Mesendoderm (in vitro differentiated cells): ENCODE measurements around the gene DCT.

Source experiments
- DNase-seq: peaks from one replicate; pipeline ENCODE4 v3.0.0; 2013
- H2AK5ac ChIP-seq: 2 replicates; pipeline ENCODE4 v1.6.1; 2013; ENCODE audit warnings: low read length, inconsistent platforms
- H2BK120ac ChIP-seq: 2 replicates; pipeline ENCODE4 v1.6.1; 2013; ENCODE audit warnings: low read depth, mild to moderate bottlenecking, low read length, moderate library complexity, mixed read lengths
- H2BK15ac ChIP-seq: replicated peaks from 2 replicates; pipeline ENCODE4 v1.6.1; 2013; ENCODE audit warnings: low read depth, mild to moderate bottlenecking, moderate library complexity
- H2BK5ac ChIP-seq: 2 replicates; pipeline ENCODE4 v1.6.1; 2013; ENCODE audit warnings: low read length, inconsistent platforms
- H3K18ac ChIP-seq: 2 replicates; pipeline ENCODE4 v1.6.1; 2013; ENCODE audit warnings: mild to moderate bottlenecking, low read length, mixed read lengths
- H3K23ac ChIP-seq: one replicate; pipeline ENCODE4 v1.6.1; 2013; ENCODE audit warnings: low read length
- H3K27ac ChIP-seq: 2 replicates; pipeline ENCODE4 v1.5.1; 2013; ENCODE audit warnings: low read depth, mild to moderate bottlenecking, inconsistent platforms, low read length, moderate library complexity
- H3K27me3 ChIP-seq: 2 replicates; pipeline ENCODE4 v1.6.1; 2013; ENCODE audit warnings: low read length, control low read depth, mild to moderate bottlenecking, inconsistent platforms; ENCODE audit not compliant: insufficient read depth, poor library complexity
- H3K36me3 ChIP-seq: 2 replicates; pipeline ENCODE4 v1.6.1; 2013; ENCODE audit warnings: low read length, inconsistent platforms; ENCODE audit not compliant: control insufficient read depth, insufficient read depth
- H3K4ac ChIP-seq: one replicate; pipeline ENCODE4 v1.6.1; 2013; ENCODE audit warnings: low read depth, mild to moderate bottlenecking, low read length, moderate library complexity
- H3K4me1 ChIP-seq: 2 replicates; pipeline ENCODE4 v1.6.1; 2013; ENCODE audit warnings: low read depth, low read length, inconsistent platforms; ENCODE audit not compliant: control insufficient read depth
- H3K4me2 ChIP-seq: 2 replicates; pipeline ENCODE4 v1.6.1; 2013; ENCODE audit warnings: low read length
- H3K4me3 ChIP-seq: 2 replicates; pipeline ENCODE4 v1.5.1; 2013; ENCODE audit warnings: mild to moderate bottlenecking, low read length
- H3K56ac ChIP-seq: one replicate; pipeline ENCODE4 v1.6.1; 2013; ENCODE audit warnings: low read length
- H3K79me1 ChIP-seq: 2 replicates; pipeline ENCODE4 v1.6.1; 2013; ENCODE audit warnings: low read length, inconsistent platforms
- H3K79me2 ChIP-seq: 2 replicates; pipeline ENCODE4 v1.6.1; 2013; ENCODE audit warnings: mild to moderate bottlenecking, low read length; ENCODE audit not compliant: control insufficient read depth, insufficient read depth
- H3K9ac ChIP-seq: 2 replicates; pipeline ENCODE4 v1.6.1; 2013; ENCODE audit warnings: low read length, inconsistent platforms
- H4K5ac ChIP-seq: one replicate; pipeline ENCODE4 v1.6.1; 2013; ENCODE audit warnings: low read length
- H4K8ac ChIP-seq: one replicate; pipeline ENCODE4 v1.6.1; 2013; ENCODE audit warnings: low read depth, mild to moderate bottlenecking, control low read depth, low read length, moderate library complexity
- WGBS: extraction: QIAGEN DNeasy Blood & Tissue Kit; methylation state at CpG from one replicate; pipeline ENCODE4 v1.1.7; 2013; ENCODE audit warnings: low lambda C conversion rate, missing lambda C conversion rate; ENCODE audit not compliant: insufficient coverage; ENCODE audit errors: extremely low coverage; 5-methylcytosine and 5-hydroxymethylcytosine counted together

DCT gene

GRCh38 chr13:94495806-94496205, 16.3 kb upstream of the DCT start:
- H4K8ac ChIP-seq: no peak overlapping the region
- no peak overlapping the region for H2BK15ac ChIP-seq
- H3K27ac ChIP-seq: no peak overlapping the region
- H3K23ac ChIP-seq: no peak overlapping the region
- H3K9ac ChIP-seq: no peak overlapping the region
- no peaks in the 10 kb centered on the region for H3K79me1 ChIP-seq
- H3K36me3 ChIP-seq: no peaks in the 10 kb centered on the region
- no CpG with 5 or more reads among the region's 3 CpGs for WGBS
- no peak overlapping the region for H2AK5ac ChIP-seq
- no peak overlapping the region for H4K5ac ChIP-seq
- no peak overlapping the region for H2BK120ac ChIP-seq
- no peak overlapping the region for H3K4me3 ChIP-seq
- no peak overlapping the region for H3K56ac ChIP-seq
- no peak for DNase-seq
- no peak overlapping the region for H3K18ac ChIP-seq
- no peak overlapping the region for H2BK5ac ChIP-seq
- H3K79me2 ChIP-seq: no peaks in the 10 kb centered on the region
- no peak overlapping the region for H3K4ac ChIP-seq
- no peak overlapping the region for H3K4me2 ChIP-seq
- no peaks in the 10 kb centered on the region for H3K27me3 ChIP-seq
- no peaks in the 10 kb centered on the region for H3K4me1 ChIP-seq

GRCh38 chr13:94494026-94494425, 14.5 kb upstream of the DCT start:
- Histone ChIP-seq H2BK120ac (no peak overlapping the region), H4K5ac (no peak overlapping the region), H3K79me2 (no peaks in the 10 kb centered on the region), H3K18ac (no peak overlapping the region), H2BK5ac (no peak overlapping the region), H2BK15ac (no peak overlapping the region), H3K4me2 (no peak overlapping the region), H3K56ac (no peak overlapping the region), H3K27ac (no peak overlapping the region), H3K23ac (no peak overlapping the region), H3K27me3 (no peaks in the 10 kb centered on the region), H3K79me1 (no peaks in the 10 kb centered on the region), H4K8ac (no peak overlapping the region), H3K4me1 (no peaks in the 10 kb centered on the region), H3K9ac (no peak overlapping the region), H3K4ac (no peak overlapping the region), H2AK5ac (no peak overlapping the region), H3K36me3 (no peaks in the 10 kb centered on the region), H3K4me3 (no peak overlapping the region)
- DNase-seq: no peak
- no CpG with 5 or more reads among the region's 2 CpGs for WGBS

- H3K23ac ChIP-seq: no peak overlapping the region
- H4K8ac ChIP-seq: no peak overlapping the region
- H3K27me3 ChIP-seq: no peaks in the 10 kb centered on the region
- no peaks in the 10 kb centered on the region for H3K36me3 ChIP-seq
- no peak overlapping the region for H2BK15ac ChIP-seq
- H3K79me2 ChIP-seq: no peaks in the 10 kb centered on the region
- DNase-seq: no peak
- no CpG with 5 or more reads among the region's 2 CpGs for WGBS
- H2AK5ac ChIP-seq: no peak overlapping the region
- no peak overlapping the region for H3K18ac ChIP-seq
- no peaks in the 10 kb centered on the region for H3K79me1 ChIP-seq
- no peak overlapping the region for H4K5ac ChIP-seq
- H3K4me1 ChIP-seq: no peaks in the 10 kb centered on the region
- no peak overlapping the region for H3K27ac ChIP-seq
- no peak overlapping the region for H3K4ac ChIP-seq
- H2BK120ac ChIP-seq: no peak overlapping the region
- H3K4me3 ChIP-seq: no peak overlapping the region
- no peak overlapping the region for H3K56ac ChIP-seq
- no peak overlapping the region for H2BK5ac ChIP-seq
- H3K9ac ChIP-seq: no peak overlapping the region
- H3K4me2 ChIP-seq: no peak overlapping the region
Observed at GRCh38 chr13:94487043-94487442, 7.6 kb upstream of the DCT start.

GRCh38 chr13:94483970-94484369, 4.5 kb upstream of the DCT start:
- H3K79me1 ChIP-seq: no peaks in the 10 kb centered on the region
- no peak for DNase-seq
- H2BK15ac ChIP-seq: no peak overlapping the region
- H3K36me3 ChIP-seq: no peaks in the 10 kb centered on the region
- H3K4ac ChIP-seq: no peak overlapping the region
- no peak overlapping the region for H3K56ac ChIP-seq
- H4K5ac ChIP-seq: no peak overlapping the region
- H3K9ac ChIP-seq: no peak overlapping the region
- H3K27me3 ChIP-seq: no peaks in the 10 kb centered on the region
- H4K8ac ChIP-seq: no peak overlapping the region
- H2AK5ac ChIP-seq: no peak overlapping the region
- no peaks in the 10 kb centered on the region for H3K4me1 ChIP-seq
- no CpG with 5 or more reads among the region's 5 CpGs for WGBS
- no peak overlapping the region for H3K27ac ChIP-seq
- H3K18ac ChIP-seq: no peak overlapping the region
- no peak overlapping the region for H3K23ac ChIP-seq
- no peak overlapping the region for H2BK120ac ChIP-seq
- no peak overlapping the region for H3K4me3 ChIP-seq
- no peaks in the 10 kb centered on the region for H3K79me2 ChIP-seq
- H2BK5ac ChIP-seq: no peak overlapping the region
- no peak overlapping the region for H3K4me2 ChIP-seq

- no peak overlapping the region for H3K18ac ChIP-seq
- no peak overlapping the region for H3K4ac ChIP-seq
- DNase-seq: no peak
- H2BK15ac ChIP-seq: no peak overlapping the region
- H3K9ac ChIP-seq: no peak overlapping the region
- H2BK5ac ChIP-seq: no peak overlapping the region
- no peaks in the 10 kb centered on the region for H3K36me3 ChIP-seq
- no peak overlapping the region for H2AK5ac ChIP-seq
- H3K79me2 ChIP-seq: no peaks in the 10 kb centered on the region
- H2BK120ac ChIP-seq: no peak overlapping the region
- no peaks in the 10 kb centered on the region for H3K79me1 ChIP-seq
- no peak overlapping the region for H3K4me2 ChIP-seq
- H3K27ac ChIP-seq: no peak overlapping the region
- no CpG with 5 or more reads among the region's 7 CpGs for WGBS
- H4K5ac ChIP-seq: no peak overlapping the region
- H3K4me3 ChIP-seq: no peak overlapping the region
- no peaks in the 10 kb centered on the region for H3K4me1 ChIP-seq
- H4K8ac ChIP-seq: no peak overlapping the region
- no peak overlapping the region for H3K56ac ChIP-seq
- H3K23ac ChIP-seq: no peak overlapping the region
- no peaks in the 10 kb centered on the region for H3K27me3 ChIP-seq
Observed at GRCh38 chr13:94481941-94482340, 2.5 kb upstream of the DCT start.

GRCh38 chr13:94480672-94481145, 1.2 kb upstream of the DCT start:
- no peak overlapping the region for H3K27ac ChIP-seq
- no CpG with 5 or more reads among the region's 3 CpGs for WGBS

More at GRCh38 chr13:94480672-94481145, 1.2 kb upstream of the DCT start:
- Histone ChIP-seq H4K8ac (no peak overlapping the region), H3K27me3 (no peaks in the 10 kb centered on the region), H3K79me1 (no peaks in the 10 kb centered on the region), H2AK5ac (no peak overlapping the region), H3K36me3 (no peaks in the 10 kb centered on the region), H3K56ac (no peak overlapping the region), H3K23ac (no peak overlapping the region), H2BK15ac (no peak overlapping the region), H4K5ac (no peak overlapping the region), H3K18ac (no peak overlapping the region), H2BK120ac (no peak overlapping the region), H3K4me2 (no peak overlapping the region), H3K4me1 (no peaks in the 10 kb centered on the region), H3K4me3 (no peak overlapping the region), H3K9ac (no peak overlapping the region), H3K79me2 (no peaks in the 10 kb centered on the region), H3K4ac (no peak overlapping the region), H2BK5ac (no peak overlapping the region)
- DNase-seq: no peak
